Caki2 (cell line): ENCODE measurements around the gene DRICH1. TPM values are rescaled to one million over a fixed set of nuclear protein-coding genes. Genes with fewer than 3 reads are reported as not detected.

ENCODE experiments used
- total RNA-seq: library from RNA; depleted of rRNA; stranded (reverse); fragments of >200 nt; shearing (Covaris generic); gene quantifications from 2 replicates; pipeline ENCODE4 v1.2.3, GENCODE V29; 2014; ENCODE audit warnings: low replicate concordance; rRNA removed

Gene DRICH1
- total RNA-seq, 1 experiment from 2014 or later = not detected

Other genes with a start within 250 kb of the DRICH1 start
- not detected in 2 replicates for gene IGLL1, start 52.0 kb downstream of the DRICH1 start, total RNA-seq
- not detected in 2 replicates for gene RGL4, start 58.7 kb upstream of the DRICH1 start, total RNA-seq
- gene ZNF70, start 118.8 kb upstream of the DRICH1 start, total RNA-seq = 7.7 and 9.0 TPM in 2 replicates
- gene VPREB3, start 122.1 kb upstream of the DRICH1 start, total RNA-seq = not detected in 2 replicates
- not detected in 2 replicates for gene C22orf15, start 130.7 kb upstream of the DRICH1 start, total RNA-seq
- gene CHCHD10, start 135.7 kb upstream of the DRICH1 start, total RNA-seq = 3.1 and 16.0 TPM in 2 replicates
- 16.2 and 36.3 TPM in 2 replicates for gene MMP11, start 140.5 kb upstream of the DRICH1 start, total RNA-seq
- gene SMARCB1, start 154.6 kb upstream of the DRICH1 start, total RNA-seq = 153 and 163 TPM in 2 replicates
- gene DERL3, start 206.7 kb upstream of the DRICH1 start, total RNA-seq = 8.9 and 12.5 TPM in 2 replicates
- 20.2 and 101 TPM in 2 replicates for gene SLC2A11, start 225.6 kb upstream of the DRICH1 start, total RNA-seq